HEK293 (cell line): ENCODE measurements around the gene IL22RA1.

ENCODE experiments used
- ATF2 ChIP-seq: fragments of 450-650 bp; formaldehyde crosslinking; IDR thresholded peaks from 2 replicates; pipeline ENCODE4 v1.5.1; 2016; ENCODE audit warnings: missing biosample characterization, missing genetic modification characterization, low read depth
- CTCF ChIP-seq: fragments of 450-650 bp; formaldehyde crosslinking; IDR thresholded peaks from 2 replicates; pipeline ENCODE4 v1.5.1; 2016; ENCODE audit warnings: missing biosample characterization, missing genetic modification characterization
- ZNF174 ChIP-seq: fragments of 450-650 bp; formaldehyde crosslinking; IDR thresholded peaks from 2 replicates; pipeline ENCODE4 v1.5.0; 2017; ENCODE audit warnings: missing biosample characterization, mild to moderate bottlenecking, missing genetic modification characterization

DNA sequence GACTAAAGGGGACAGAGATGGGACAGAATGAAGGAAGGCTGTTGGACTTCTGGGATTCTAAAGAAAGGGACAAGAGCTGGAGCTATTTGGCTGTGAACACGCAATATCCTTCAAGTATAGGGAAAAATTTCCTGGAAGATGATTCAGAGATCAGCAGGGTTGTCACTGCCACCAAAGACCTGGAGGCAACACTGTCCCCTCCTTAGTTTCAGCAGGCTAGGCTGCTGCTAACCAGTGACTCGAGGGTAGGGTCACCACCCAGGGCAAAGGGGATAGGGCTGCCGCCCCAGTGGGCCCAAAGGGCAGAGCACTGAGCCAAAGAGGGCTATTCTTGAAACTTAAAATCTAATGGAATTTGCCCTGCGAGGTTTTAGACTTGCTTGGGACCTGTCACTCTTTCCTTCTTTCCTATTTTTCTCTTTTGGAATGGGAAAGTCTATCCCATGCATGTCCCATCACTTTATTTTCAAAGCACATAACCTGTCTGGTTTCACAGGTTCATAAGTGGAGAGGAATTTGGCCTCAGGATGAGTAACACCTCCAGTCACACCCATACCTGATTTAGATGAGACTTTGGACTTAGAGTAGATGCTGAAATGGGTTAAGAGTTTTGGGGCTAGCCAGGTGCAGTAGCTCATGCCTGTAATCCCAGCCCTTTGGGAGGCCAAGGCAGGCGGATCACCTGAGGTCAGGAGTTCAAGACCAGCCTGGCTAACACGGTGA is 32.3 kb upstream of the IL22RA1 start:
- TF ChIP-seq ATF2 (tag by site-specific recombination) (no peak), CTCF (tag by site-specific recombination) (no peak), ZNF174 (tag by site-specific recombination) (no peak)
